ENCODE results near the gene CLEC4D. TPM values are rescaled to one million over a fixed set of nuclear protein-coding genes. Genes with fewer than 3 reads are reported as not detected.

The CLEC4D gene
- polyA plus RNA-seq, 1 donor from 2014 or later = not detected

DNA sequence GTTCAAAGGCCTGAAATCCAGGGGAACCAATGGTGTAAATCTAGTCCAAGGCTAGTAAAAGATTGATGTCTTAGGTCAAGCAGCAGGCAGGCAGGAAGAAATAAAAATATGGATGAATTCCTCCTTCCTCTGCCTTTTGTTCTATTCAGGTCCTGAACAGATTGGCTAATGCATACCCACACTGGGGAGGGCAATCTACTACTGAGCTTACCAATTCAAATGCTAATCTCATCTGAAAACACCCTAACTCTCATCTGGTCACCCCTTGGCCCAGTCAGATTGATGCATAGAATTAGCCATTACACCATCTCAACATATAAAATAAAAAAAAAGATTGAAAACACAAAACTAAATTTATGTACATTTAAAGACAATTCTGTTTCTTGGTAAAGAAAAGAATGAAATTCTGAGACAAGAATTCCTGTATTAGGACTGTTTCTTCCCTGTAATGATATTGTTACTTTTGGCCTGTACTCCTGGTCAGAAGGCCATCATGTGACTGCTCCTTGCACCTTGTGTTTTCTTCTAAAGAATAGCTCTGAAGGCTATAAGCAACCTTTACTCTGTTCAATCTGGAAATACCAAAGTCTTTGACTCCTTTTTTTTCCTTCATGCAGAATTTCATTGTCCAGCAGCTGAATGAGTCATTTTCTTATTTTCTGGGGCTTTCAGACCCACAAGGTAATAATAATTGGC lies 37.6 kb upstream of the CLEC4D start:
- Histone ChIP-seq H3K27ac (ENCODE audit: low read length) (no peak overlapping the region), H3K36me3 (ENCODE audit: insufficient read depth, low read length) (no peaks in the 10 kb centered on the region), H4K20me1 (ENCODE audit: insufficient read depth) (no peaks in the 10 kb centered on the region), H3K4me2 (ENCODE audit: low read length) (no peak overlapping the region), H2AFZ (ENCODE audit: low read depth, low read length) (no peak overlapping the region), H3K79me2 (replicated peaks; ENCODE audit: insufficient read depth, low read length) (no peaks in the 10 kb centered on the region), H3K27me3 (ENCODE audit: insufficient read depth, low read depth, low read length) (no peaks in the 10 kb centered on the region), H3K9me3 (ENCODE audit: low read length) (no peaks in the 10 kb centered on the region), H3K4me3 (ENCODE audit: low read length) (no peak overlapping the region), H3K9ac (ENCODE audit: low read length) (no peak overlapping the region), H3K9me2 (ENCODE audit: insufficient read depth, low read length) (no peaks in the 10 kb centered on the region), H3F3A (ENCODE audit: insufficient read depth, low read length, poor library complexity, severe bottlenecking) (no peaks in the 10 kb centered on the region)
- TF ChIP-seq TAF1 (IDR thresholded peaks at IDR 0.05; ENCODE audit: low read depth) (no peak), MXI1 (conservative IDR thresholded peaks at IDR 0.05; ENCODE audit: poor library complexity, severe bottlenecking) (no peak), POLR2AphosphoS5 (IDR thresholded peaks at IDR 0.05) (no peak), SMC3 (conservative IDR thresholded peaks at IDR 0.05; ENCODE audit: poor library complexity) (no peak), RAD21 (conservative IDR thresholded peaks at IDR 0.05) (no peak), EZH2 (IDR thresholded peaks at IDR 0.05; ENCODE audit: borderline replicate concordance, insufficient read depth, low read length, poor library complexity, severe bottlenecking) (no peak), EP300 (conservative IDR thresholded peaks at IDR 0.05; ENCODE audit: poor library complexity, severe bottlenecking) (no peak)
- TF ChIP-seq, protein P1, sequence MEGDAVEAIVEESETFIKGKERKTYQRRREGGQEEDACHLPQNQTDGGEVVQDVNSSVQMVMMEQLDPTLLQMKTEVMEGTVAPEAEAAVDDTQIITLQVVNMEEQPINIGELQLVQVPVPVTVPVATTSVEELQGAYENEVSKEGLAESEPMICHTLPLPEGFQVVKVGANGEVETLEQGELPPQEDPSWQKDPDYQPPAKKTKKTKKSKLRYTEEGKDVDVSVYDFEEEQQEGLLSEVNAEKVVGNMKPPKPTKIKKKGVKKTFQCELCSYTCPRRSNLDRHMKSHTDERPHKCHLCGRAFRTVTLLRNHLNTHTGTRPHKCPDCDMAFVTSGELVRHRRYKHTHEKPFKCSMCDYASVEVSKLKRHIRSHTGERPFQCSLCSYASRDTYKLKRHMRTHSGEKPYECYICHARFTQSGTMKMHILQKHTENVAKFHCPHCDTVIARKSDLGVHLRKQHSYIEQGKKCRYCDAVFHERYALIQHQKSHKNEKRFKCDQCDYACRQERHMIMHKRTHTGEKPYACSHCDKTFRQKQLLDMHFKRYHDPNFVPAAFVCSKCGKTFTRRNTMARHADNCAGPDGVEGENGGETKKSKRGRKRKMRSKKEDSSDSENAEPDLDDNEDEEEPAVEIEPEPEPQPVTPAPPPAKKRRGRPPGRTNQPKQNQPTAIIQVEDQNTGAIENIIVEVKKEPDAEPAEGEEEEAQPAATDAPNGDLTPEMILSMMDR (IDR thresholded peaks at IDR 0.05; ENCODE audit: poor library complexity, severe bottlenecking) = no peak
- TF ChIP-seq, protein P2, sequence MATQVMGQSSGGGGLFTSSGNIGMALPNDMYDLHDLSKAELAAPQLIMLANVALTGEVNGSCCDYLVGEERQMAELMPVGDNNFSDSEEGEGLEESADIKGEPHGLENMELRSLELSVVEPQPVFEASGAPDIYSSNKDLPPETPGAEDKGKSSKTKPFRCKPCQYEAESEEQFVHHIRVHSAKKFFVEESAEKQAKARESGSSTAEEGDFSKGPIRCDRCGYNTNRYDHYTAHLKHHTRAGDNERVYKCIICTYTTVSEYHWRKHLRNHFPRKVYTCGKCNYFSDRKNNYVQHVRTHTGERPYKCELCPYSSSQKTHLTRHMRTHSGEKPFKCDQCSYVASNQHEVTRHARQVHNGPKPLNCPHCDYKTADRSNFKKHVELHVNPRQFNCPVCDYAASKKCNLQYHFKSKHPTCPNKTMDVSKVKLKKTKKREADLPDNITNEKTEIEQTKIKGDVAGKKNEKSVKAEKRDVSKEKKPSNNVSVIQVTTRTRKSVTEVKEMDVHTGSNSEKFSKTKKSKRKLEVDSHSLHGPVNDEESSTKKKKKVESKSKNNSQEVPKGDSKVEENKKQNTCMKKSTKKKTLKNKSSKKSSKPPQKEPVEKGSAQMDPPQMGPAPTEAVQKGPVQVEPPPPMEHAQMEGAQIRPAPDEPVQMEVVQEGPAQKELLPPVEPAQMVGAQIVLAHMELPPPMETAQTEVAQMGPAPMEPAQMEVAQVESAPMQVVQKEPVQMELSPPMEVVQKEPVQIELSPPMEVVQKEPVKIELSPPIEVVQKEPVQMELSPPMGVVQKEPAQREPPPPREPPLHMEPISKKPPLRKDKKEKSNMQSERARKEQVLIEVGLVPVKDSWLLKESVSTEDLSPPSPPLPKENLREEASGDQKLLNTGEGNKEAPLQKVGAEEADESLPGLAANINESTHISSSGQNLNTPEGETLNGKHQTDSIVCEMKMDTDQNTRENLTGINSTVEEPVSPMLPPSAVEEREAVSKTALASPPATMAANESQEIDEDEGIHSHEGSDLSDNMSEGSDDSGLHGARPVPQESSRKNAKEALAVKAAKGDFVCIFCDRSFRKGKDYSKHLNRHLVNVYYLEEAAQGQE (IDR thresholded peaks at IDR 0.05; ENCODE audit: borderline replicate concordance) = no peak

DNA sequence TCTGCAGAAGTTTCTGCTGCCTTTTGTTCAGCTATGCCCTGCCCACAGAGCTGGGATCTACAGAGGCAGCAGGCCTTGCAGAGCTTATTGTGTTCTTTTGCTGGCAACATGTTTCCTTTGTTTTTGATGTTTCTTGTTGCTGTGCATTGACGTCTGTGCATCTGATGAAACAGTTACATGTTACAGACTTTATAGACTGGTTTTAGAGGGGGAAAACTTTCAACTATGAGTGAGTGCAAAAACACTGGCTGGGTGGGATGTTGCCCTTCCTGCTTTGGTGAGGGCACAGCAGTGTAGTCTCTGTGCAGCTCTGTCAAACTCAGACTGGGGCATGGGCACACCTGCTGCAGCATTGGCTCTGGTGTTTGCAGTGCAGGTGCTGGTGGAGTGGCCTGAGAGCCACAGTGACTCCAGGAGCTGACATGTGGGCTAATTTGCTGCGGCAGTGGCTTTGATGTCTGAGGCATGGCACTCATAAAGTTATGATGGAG lies 30.7 kb upstream of the CLEC4D start:
- Histone ChIP-seq H2AFZ (ENCODE audit: low read depth, low read length) (no peak overlapping the region), H3K4me2 (ENCODE audit: low read length) (no peak overlapping the region), H3K4me3 (ENCODE audit: low read length) (no peak overlapping the region), H3K79me2 (replicated peaks; ENCODE audit: insufficient read depth, low read length) (no peaks in the 10 kb centered on the region), H3K27me3 (ENCODE audit: insufficient read depth, low read depth, low read length) (no peaks in the 10 kb centered on the region), H3F3A (ENCODE audit: insufficient read depth, low read length, poor library complexity, severe bottlenecking) (no peaks in the 10 kb centered on the region), H3K9me3 (ENCODE audit: low read length) (no peaks in the 10 kb centered on the region), H3K9ac (ENCODE audit: low read length) (no peak overlapping the region), H4K20me1 (ENCODE audit: insufficient read depth) (no peaks in the 10 kb centered on the region), H3K27ac (ENCODE audit: low read length) (no peak overlapping the region), H3K9me2 (ENCODE audit: insufficient read depth, low read length) (no peaks in the 10 kb centered on the region), H3K36me3 (ENCODE audit: insufficient read depth, low read length) (no peaks in the 10 kb centered on the region)
- TF ChIP-seq EZH2 (IDR thresholded peaks at IDR 0.05; ENCODE audit: borderline replicate concordance, insufficient read depth, low read length, poor library complexity, severe bottlenecking) (no peak), EP300 (conservative IDR thresholded peaks at IDR 0.05; ENCODE audit: poor library complexity, severe bottlenecking) (no peak), RAD21 (conservative IDR thresholded peaks at IDR 0.05) (no peak), MXI1 (conservative IDR thresholded peaks at IDR 0.05; ENCODE audit: poor library complexity, severe bottlenecking) (no peak), POLR2AphosphoS5 (IDR thresholded peaks at IDR 0.05) (no peak), SMC3 (conservative IDR thresholded peaks at IDR 0.05; ENCODE audit: poor library complexity) (no peak), TAF1 (IDR thresholded peaks at IDR 0.05; ENCODE audit: low read depth) (no peak)
- TF ChIP-seq, protein P1 (IDR thresholded peaks at IDR 0.05; ENCODE audit: poor library complexity, severe bottlenecking) = no peak
- TF ChIP-seq, protein P2 (IDR thresholded peaks at IDR 0.05; ENCODE audit: borderline replicate concordance) = no peak
